Endothelial cell of umbilical vein (primary cell): ENCODE results near the gene TIMD4. TPM values are rescaled to one million over a fixed set of nuclear protein-coding genes. Genes with fewer than 3 reads are reported as not detected.

ENCODE experiments used
- BruUV-seq: library from RNA; stranded (reverse); fragments of 400-500 nt; replicated peaks from 2 replicates; lab custom pipeline; 2021; lab: Mats Ljungman, UMichigan
- CTCF ChIA-PET: fragments of 300-600, 350-600 bp; sonication (Branson Sonifier 250); formaldehyde crosslinking; loops from one replicate; lab custom pipeline; 2021; ENCODE audit warnings: antibody characterized with exemption, inconsistent platforms; lab: Charles Lee
- POLR2A ChIA-PET: fragments of 300-600, 350-600 bp; sonication (Branson Sonifier 250); formaldehyde crosslinking; loops from one replicate; lab custom pipeline; 2021; ENCODE audit warnings: antibody characterized with exemption, inconsistent platforms; lab: Charles Lee
- DNase-seq: peaks from one replicate; pipeline ENCODE4 v3.0.0-alpha.2; 2011; ENCODE audit warnings: low read depth, low spot score
- FAIRE-seq: peaks from 2 replicates; lab custom pipeline; 2011; peaks lifted over from hg19 to GRCh38; lab: Jason Lieb, UNC
- H2AFZ ChIP-seq: 2 replicates; pipeline ENCODE4 v1.6.0; 2012; ENCODE audit warnings: low read depth, low read length, control low read depth, inconsistent platforms
- H3K27ac ChIP-seq: 2 replicates; pipeline ENCODE4 v1.5.1; 2011; ENCODE audit warnings: low read depth, mild to moderate bottlenecking, control low read depth, low read length, moderate library complexity; ENCODE audit not compliant: insufficient read depth
- H3K27me3 ChIP-seq, 2 experiments: 2 replicates each; pipeline versions ENCODE4 v1.6.0 to v1.6.1; 2011; ENCODE audit warnings: low read length in 2 of 2, mixed read lengths in 1 of 2; ENCODE audit not compliant: control insufficient read depth in 2 of 2, insufficient read depth in 2 of 2
- H3K36me3 ChIP-seq, 2 experiments: 2 replicates in 1 of 2; 3 replicates in 1 of 2; pipeline ENCODE4 v1.5.1; 2011; ENCODE audit warnings: low read length in 2 of 2, mild to moderate bottlenecking in 1 of 2, moderate library complexity in 1 of 2; ENCODE audit not compliant: control insufficient read depth in 2 of 2, insufficient read depth in 2 of 2; ENCODE audit errors: extremely low read depth in 1 of 2
- H3K4me1 ChIP-seq: 3 replicates; pipeline ENCODE4 v1.5.1; 2011; ENCODE audit warnings: mild to moderate bottlenecking, low read length; ENCODE audit not compliant: control insufficient read depth, insufficient read depth; ENCODE audit errors: extremely low read depth
- H3K4me2 ChIP-seq: 2 replicates; pipeline ENCODE4 v1.6.1; 2011; ENCODE audit warnings: low read length, control low read depth, mixed read lengths; ENCODE audit not compliant: insufficient read depth
- H3K4me3 ChIP-seq, 3 experiments: fragments of 200-600 bp in 1 of 3; sonication (generic), shearing (Covaris generic) in 1 of 3; replicated peaks in 1 of 3; 2 replicates each; pipeline ENCODE4 v1.5.1; 2011 to 2016; ENCODE audit warnings: control low read depth in 3 of 3, low read length in 3 of 3, mild to moderate bottlenecking in 2 of 3, inconsistent platforms in 1 of 3, low read depth in 1 of 3, moderate library complexity in 1 of 3; ENCODE audit not compliant: insufficient read depth in 1 of 3
- H3K79me2 ChIP-seq: 2 replicates; pipeline ENCODE4 v1.6.0; 2012; ENCODE audit warnings: low read length, inconsistent platforms; ENCODE audit not compliant: control insufficient read depth, insufficient read depth
- H3K9ac ChIP-seq: replicated peaks from 2 replicates; pipeline ENCODE3; 2011; ENCODE audit warnings: low read length, control low read depth; ENCODE audit not compliant: insufficient read depth; ENCODE audit errors: extremely low read depth
- H3K9me1 ChIP-seq: replicated peaks from 3 replicates; pipeline ENCODE4 v1.6.0; 2011; ENCODE audit warnings: mild to moderate bottlenecking, low read length; ENCODE audit not compliant: control insufficient read depth, insufficient read depth; ENCODE audit errors: extremely low read depth
- H3K9me3 ChIP-seq: replicated peaks from 2 replicates; pipeline ENCODE4 v1.5.1; 2012; ENCODE audit warnings: low read length, inconsistent platforms; ENCODE audit not compliant: control insufficient read depth, insufficient read depth
- H4K20me1 ChIP-seq: replicated peaks from 2 replicates; pipeline ENCODE3; 2011; ENCODE audit warnings: mild to moderate bottlenecking, low read length; ENCODE audit not compliant: control insufficient read depth, insufficient read depth; ENCODE audit errors: extremely low read depth
- CTCF ChIP-seq, 2 donors: IDR thresholded peaks; 1 replicate in 1 of 2; 2 replicates in 1 of 2; pipeline ENCODE4 v1.5.1; 2011; ENCODE audit warnings: low read length in 2 of 2, mild to moderate bottlenecking in 2 of 2, moderate library complexity in 2 of 2, control low read depth in 1 of 2, inconsistent platforms in 1 of 2, low read depth in 1 of 2; ENCODE audit not compliant: insufficient read depth in 1 of 2; ENCODE audit errors: extremely low read depth in 1 of 2
- EZH2 ChIP-seq: IDR thresholded peaks from 2 replicates; pipeline ENCODE4 v1.6.1; 2012; ENCODE audit warnings: borderline replicate concordance, low read depth, mild to moderate bottlenecking, moderate library complexity, low read length, inconsistent platforms; ENCODE audit not compliant: severe bottlenecking
- JUN ChIP-seq: IDR thresholded peaks from 2 replicates; pipeline ENCODE4 v1.6.1; 2011; ENCODE audit warnings: borderline replicate concordance, low read depth; ENCODE audit not compliant: insufficient read length, insufficient read depth
- MYC ChIP-seq: IDR thresholded peaks from one replicate; pipeline ENCODE4 v1.6.1; 2011; ENCODE audit warnings: mild to moderate bottlenecking, low read depth, low read length
- POLR2AphosphoS5 ChIP-seq: IDR thresholded peaks from 2 replicates; pipeline ENCODE4 v1.6.1; 2012; ENCODE audit warnings: low read depth, mild to moderate bottlenecking, control low read depth, low read length, moderate library complexity; ENCODE audit not compliant: insufficient read depth
- dilution Hi-C: fragments of 300-500 bp; cut with MboI; formaldehyde crosslinking; loops from one replicate; pipeline ENCODE4 v1.15.0; 2019; ENCODE audit warnings: low sequenced_read_pairs; ENCODE audit not compliant: extremely low pct_ligation_motif_present
- intact Hi-C: fragments of 100-400 bp; cut with micrococcal nuclease; formaldehyde crosslinking; loops from one replicate; pipeline ENCODE4 v1.10.0; 2022
- polyA plus RNA-seq, 4 experiments: library from polyadenylated mRNA; depleted of rRNA in 3 of 4; stranded (reverse) in 3 of 4; unstranded in 1 of 4; fragments of >200 nt; gene quantifications; 2 replicates each; pipeline versions ENCODE4 v1.2.1 to v1.2.3, GENCODE V29; 2011 to 2012; ENCODE audit warnings: missing spikeins in 1 of 4
- total RNA-seq: library from RNA; stranded (reverse); gene quantifications from 2 replicates; pipeline ENCODE4 v1.2.3, GENCODE V29; 2021

The TIMD4 gene
- total and polyA plus RNA-seq, 2 donors (not counting 3 experiments of a cell fraction or from before 2014, with no cell fraction given) = not detected

DNA sequence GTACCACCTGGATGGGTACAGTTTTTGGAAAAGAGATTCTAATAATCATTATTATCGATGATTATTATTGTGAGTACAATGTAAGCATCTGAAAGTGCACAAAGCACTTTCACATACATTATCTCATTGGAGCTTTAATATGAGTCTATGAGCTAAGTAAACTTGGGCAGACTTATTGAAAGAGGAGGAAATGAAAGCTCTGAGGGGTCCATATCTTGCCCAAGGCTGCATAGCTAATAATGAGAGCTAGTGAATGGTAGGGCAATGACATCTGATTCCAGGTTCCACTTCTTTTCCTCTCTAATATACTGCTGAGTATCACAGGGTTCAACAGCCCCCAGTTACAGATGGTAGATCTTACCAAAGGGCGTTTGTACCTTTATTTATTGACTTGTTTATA lies 26.1 kb downstream of the TIMD4 start:
- no peaks in the 10 kb centered on the region for H4K20me1 ChIP-seq
- no peaks in the 10 kb centered on the region for H3K9me1 ChIP-seq
- no peaks in the 10 kb centered on the region for H3K27me3 ChIP-seq
- H3K4me3 ChIP-seq = no peak overlapping the region
- FAIRE-seq = no peak
- BruUV-seq = no TSS peak
- no peaks in the 10 kb centered on the region for H3K9me3 ChIP-seq
- no peak for TF ChIP-seq POLR2AphosphoS5
- dilution Hi-C loops (no loop called here), intact Hi-C loops (no loop called here)
- H3K27ac ChIP-seq = no peak overlapping the region
- H3K4me2 ChIP-seq = no peak overlapping the region
- H3K79me2 ChIP-seq = no peaks in the 10 kb centered on the region
- POLR2A ChIA-PET = no interaction called here
- CTCF ChIA-PET = interaction anchor here (0.7 kb wide), 1 partner anchor 1098 kb away, joined by 3 read pairs; no protein-coding TSS in a partner anchor
- H3K4me1 ChIP-seq = no peaks in the 10 kb centered on the region
- H3K36me3 ChIP-seq = no peaks in the 10 kb centered on the region
- no peak overlapping the region for H3K9ac ChIP-seq
- H2AFZ ChIP-seq = no peak overlapping the region
- no peak for DNase-seq

GRCh38 chr5:156934450-156935211 lies 28.4 kb downstream of the TIMD4 start:
- ChIA-PET POLR2A (no interaction called here), CTCF (no interaction called here)
- H3K27ac ChIP-seq = no peak overlapping the region
- TF ChIP-seq EZH2 = no peak
- no peak for TF ChIP-seq CTCF (IDR thresholded peaks at IDR 0.05; ENCODE audit: extremely low read depth in 1 of 2, insufficient read depth in 1 of 2, low read depth in 1 of 2, low read length in 2 of 2)
- no peak for TF ChIP-seq POLR2AphosphoS5
- no peak for TF ChIP-seq MYC
- no peak for TF ChIP-seq JUN
- no peak overlapping the region for H2AFZ ChIP-seq
- no TSS peak for BruUV-seq
- no peak overlapping the region for H3K9ac ChIP-seq
- no peak for FAIRE-seq
- no peaks in the 10 kb centered on the region for H3K79me2 ChIP-seq
- no peaks in the 10 kb centered on the region for H4K20me1 ChIP-seq
- no peaks in the 10 kb centered on the region for H3K4me1 ChIP-seq
- no peak overlapping the region for H3K4me2 ChIP-seq
- dilution Hi-C loops (no loop called here), intact Hi-C loops (no loop called here)
- no peaks in the 10 kb centered on the region for H3K9me3 ChIP-seq
- no peak for DNase-seq
- no peaks in the 10 kb centered on the region for H3K9me1 ChIP-seq
- no peaks in the 10 kb centered on the region for H3K36me3 ChIP-seq
- no peak overlapping the region for H3K4me3 ChIP-seq
- H3K27me3 ChIP-seq = no peaks in the 10 kb centered on the region
